OCI-M2 (cell line): ENCODE measurements around the gene TUBGCP2.
A peak's percentile ranks its signal among the peaks of the same experiment; 100 is the strongest.

Source experiments
- DNase-seq: peaks from one replicate; lab custom pipeline; 2025; ENCODE audit not compliant: unreplicated experiment; lab: John Stamatoyannopoulos, UW

Gene TUBGCP2

GRCh38 chr10:133342942-133343341 lies 34.3 kb upstream of the TUBGCP2 start:
- no peak for DNase-seq

- no peak for DNase-seq
Measured at GRCh38 chr10:133341983-133342382, 33.3 kb upstream of the TUBGCP2 start.

- no peak for DNase-seq
Measured at GRCh38 chr10:133339708-133340380, 31.2 kb upstream of the TUBGCP2 start.

GRCh38 chr10:133338080-133339071 lies 29.7 kb upstream of the TUBGCP2 start:
- DNase-seq, result no peak

- DNase-seq, result no peak
Measured at GRCh38 chr10:133337370-133337725, 28.7 kb upstream of the TUBGCP2 start.

- no peak for DNase-seq
Measured at GRCh38 chr10:133336577-133337369, 28.1 kb upstream of the TUBGCP2 start, which contains the start of gene CALY. CALY (minus strand) TSS chr10:133336896; CDS start chr10:133328989, 7,907 bp downstream.

GRCh38 chr10:133336118-133336576 lies 27.5 kb upstream of the TUBGCP2 start:
- no peak for DNase-seq

GRCh38 chr10:133335246-133336117 lies 26.8 kb upstream of the TUBGCP2 start:
- DNase-seq, result no peak

- DNase-seq, result no peak
Measured at GRCh38 chr10:133334503-133335245, 26.0 kb upstream of the TUBGCP2 start.

GRCh38 chr10:133332936-133333699 lies 24.4 kb upstream of the TUBGCP2 start:
- no peak for DNase-seq

- DNase-seq, result peak; percentile 53
Measured at GRCh38 chr10:133329491-133330202, 21.0 kb upstream of the TUBGCP2 start.

- DNase-seq, result no peak
Measured at GRCh38 chr10:133328358-133329343, 20.0 kb upstream of the TUBGCP2 start.

GRCh38 chr10:133327651-133328357 lies 19.1 kb upstream of the TUBGCP2 start:
- no peak for DNase-seq

- no peak for DNase-seq
Measured at GRCh38 chr10:133326745-133327650, 18.3 kb upstream of the TUBGCP2 start.

GRCh38 chr10:133326223-133326551 lies 17.5 kb upstream of the TUBGCP2 start:
- DNase-seq, result no peak
